GM21737 (cell line): ENCODE data around the gene TOX3.

Experiments used
- ATAC-seq: cut with Tn5 transposase; IDR thresholded peaks from one replicate; pipeline ENCODE4 v1.9.1; 2021; ENCODE audit warnings: mild to moderate bottlenecking, moderate library complexity; ENCODE audit not compliant: unreplicated experiment

The TOX3 gene

DNA sequence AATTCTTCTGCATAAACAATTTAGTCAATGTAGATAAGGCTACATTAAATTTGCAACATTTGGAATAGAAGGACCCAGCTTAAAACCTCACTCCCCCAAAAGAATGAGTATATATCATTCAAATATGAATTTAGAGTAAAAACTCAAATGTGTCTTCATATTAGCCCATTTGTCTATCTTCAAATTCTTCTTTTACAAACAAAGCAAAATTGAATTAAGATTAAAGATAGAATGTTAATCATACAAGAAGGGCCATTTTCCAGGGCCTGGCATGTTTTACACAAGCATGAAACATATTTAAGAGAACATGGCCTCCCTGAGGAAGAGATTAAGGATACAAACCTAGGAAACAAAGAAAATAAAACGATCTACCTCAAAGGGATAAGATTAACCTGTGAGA is 8.4 kb downstream of the TOX3 start:
- no peak for ATAC-seq

DNA sequence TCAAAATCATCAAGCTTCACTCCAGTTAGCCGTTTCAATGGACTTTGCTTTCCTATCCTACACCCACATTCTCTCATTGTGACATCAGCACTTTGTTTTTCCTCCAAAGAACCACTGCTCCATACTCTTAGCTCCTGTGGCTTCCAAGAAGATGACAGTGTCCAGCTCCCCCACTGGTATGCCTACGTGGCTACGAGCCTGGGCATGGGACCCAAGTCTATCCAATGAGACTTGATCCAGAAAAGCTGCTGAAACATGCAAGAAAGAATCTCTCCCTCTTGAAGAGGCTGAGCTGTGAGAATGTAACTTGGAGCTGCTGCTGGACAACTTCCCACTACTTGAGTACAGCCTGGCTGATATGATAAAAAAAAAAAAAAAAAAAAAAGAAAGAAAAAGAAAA is 9.4 kb downstream of the TOX3 start:
- ATAC-seq: no peak

DNA sequence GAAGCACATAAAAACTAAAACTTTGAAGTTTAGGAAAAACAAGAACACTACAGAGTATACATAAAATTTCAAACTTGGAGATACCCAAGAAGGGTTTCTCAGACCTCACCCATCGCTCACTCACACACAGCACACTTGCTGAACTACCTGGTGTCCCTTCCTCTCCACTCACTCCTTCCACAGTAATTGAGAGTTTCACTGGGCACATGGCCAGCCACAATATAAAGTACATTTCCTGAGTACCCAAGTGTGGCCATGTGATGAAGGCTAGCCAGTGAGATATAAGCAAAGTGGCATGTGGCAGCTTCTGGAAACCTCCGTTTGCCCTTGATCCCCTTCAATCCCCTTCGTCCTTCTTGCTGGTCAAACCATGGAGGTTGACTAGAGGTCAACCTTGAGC is 11.9 kb downstream of the TOX3 start:
- no peak for ATAC-seq

DNA sequence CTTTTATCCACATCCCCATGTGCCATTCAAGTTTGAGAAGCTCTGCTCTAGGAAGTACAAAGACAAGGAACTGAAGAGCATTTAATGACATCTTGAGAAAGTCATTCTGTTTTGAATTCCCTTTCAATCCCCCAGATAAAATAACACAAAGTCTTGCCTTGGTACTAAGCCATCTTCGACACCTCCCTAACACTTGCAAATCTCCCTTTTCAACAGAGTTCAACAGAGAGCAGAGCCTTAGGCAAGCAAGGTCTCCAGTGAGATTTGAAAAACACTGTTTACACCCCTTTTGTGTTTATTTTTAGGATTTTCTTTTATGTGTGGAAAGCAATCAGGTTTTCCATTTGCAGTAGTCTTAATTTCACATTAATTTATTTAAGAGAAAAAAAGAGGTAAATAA is 13.6 kb downstream of the TOX3 start:
- ATAC-seq: no peak

DNA sequence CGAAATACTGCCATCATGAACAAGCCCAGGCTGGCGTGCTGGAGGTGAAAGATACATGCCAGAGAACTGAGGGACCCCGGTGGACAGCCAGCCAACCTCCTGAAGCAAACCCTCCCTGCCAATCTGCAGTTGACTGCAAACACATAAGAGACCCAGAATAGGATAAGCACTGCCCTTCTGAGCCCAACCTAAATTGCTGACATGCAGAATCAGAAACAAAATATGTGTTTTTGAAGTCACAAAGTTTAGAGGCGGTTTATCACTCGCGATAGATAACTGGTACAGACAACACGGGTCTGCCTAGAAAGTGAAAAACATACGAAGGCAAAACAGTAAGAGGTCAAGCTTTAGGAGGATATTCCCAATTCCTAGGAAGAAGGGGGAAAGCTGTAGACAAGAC is 14.6 kb downstream of the TOX3 start:
- ATAC-seq: no peak

DNA sequence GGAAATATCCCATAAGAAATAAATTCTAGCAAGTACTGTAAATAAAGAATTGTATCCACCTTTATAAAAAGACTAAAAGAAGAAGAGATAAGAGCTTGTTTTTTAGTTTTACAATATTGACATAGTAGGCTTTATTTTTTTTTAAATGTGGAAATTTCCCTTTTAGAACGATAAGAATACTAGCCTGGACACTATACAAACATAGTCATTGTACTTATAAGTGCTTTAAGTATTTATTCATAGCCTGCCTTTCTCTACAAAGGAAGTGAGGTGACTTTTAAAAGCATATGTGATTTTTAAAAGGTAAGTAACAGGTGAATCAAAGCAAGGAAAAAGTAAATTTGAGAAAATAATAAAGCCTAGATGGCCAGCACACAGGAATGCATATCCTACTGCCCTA is 17.7 kb downstream of the TOX3 start:
- ATAC-seq: no peak

DNA sequence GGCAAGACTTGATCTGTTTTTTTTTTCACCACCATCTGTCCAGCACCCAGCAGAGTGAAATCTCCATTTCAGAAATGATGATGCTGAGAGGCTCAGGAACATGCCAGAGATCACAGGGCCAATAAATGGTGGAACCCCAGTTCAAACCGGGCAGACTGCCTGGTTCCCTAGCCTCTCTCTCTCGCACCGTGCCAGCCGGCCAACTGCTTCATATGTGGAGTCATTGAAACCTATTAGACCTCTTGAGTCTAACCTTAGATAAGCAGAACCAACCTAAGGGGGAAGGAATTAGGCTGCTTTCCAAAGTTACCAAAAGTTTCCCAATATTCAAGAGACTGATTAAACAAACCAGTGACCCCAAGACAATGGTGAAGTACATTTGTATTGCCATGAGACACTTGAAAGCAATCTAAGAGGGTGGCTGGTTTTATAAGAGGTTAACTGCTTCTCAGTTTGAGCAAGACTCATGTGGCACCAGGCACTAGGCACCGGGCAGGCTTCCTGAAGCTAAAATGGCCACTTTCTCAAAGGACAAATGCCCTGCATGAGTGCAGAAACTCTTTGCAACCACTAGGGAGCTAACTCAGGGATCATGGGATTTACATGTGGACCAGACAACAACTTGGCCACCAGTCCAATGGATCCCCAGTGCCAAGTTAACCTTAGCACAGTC is 18.4 kb downstream of the TOX3 start:
- no peak for ATAC-seq

DNA sequence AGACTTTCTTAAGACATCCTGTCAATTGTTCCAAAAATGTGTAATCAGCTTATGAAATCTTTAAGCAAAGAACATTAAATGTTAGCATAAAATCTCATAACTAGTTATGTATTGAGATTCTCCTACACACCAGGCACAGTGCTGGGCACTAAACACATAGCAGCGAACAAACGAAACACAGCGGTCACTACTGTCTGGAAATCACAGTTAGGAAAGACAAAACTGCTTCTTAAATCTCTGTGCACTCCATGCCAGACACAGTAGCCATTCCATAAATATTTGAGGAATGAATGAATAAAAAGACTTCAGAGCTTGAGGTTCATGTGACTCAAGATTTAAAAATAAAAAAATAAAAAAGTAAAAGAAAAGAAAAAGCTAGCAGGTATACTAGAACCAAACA is 20.1 kb downstream of the TOX3 start:
- no peak for ATAC-seq

DNA sequence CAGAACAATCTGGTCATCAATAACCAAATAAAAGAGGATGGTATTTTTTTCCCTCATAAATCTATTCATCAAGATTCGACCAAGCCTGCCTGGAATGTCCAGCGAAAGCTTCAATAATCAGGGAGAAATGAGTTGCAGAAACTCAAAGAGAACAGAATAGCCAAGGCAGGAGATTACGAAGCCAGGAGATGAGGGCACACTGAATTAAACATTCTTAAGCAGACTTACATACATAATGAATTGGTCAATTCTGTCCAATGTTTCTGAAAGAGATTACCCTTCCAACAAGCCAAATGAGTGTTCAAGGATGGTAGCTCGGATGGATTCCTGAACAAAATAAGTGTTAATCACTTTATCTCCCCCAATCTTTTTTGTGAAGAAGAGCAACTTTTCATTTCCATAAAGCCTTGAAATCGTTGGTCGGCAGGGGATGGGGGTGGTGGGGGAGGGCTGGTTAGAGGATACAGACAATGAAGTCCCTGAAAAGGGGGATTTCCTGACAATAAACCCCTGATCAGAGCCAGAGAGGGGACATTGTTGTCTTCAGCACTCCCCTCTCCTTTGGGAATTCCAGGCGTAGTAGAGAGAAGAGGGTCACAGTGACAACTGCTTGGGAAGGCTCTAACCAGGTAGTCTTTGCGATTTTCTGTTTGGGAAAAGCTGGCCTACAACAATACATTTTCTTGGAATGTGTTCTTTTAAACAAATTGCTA is 20.7 kb downstream of the TOX3 start:
- ATAC-seq: no peak

DNA sequence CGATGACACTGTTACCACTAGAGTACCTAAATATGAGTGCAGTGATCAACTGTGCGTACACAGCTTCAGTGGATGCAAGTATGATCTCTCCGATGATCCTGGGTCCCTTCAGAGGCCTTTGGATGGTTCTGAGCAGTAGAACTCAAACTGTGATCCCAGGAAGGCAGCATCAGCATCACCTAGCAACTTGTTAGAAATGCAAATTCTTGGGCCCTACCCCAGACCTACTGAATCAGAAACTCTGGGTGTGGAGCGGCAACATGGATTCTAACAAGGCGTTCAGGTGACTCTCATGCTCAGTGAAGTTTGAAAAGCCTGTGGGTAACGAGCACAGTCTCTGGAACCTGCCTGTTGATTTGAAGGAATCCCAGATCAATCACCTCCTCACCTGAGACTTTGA is 25.4 kb downstream of the TOX3 start:
- ATAC-seq: no peak

DNA sequence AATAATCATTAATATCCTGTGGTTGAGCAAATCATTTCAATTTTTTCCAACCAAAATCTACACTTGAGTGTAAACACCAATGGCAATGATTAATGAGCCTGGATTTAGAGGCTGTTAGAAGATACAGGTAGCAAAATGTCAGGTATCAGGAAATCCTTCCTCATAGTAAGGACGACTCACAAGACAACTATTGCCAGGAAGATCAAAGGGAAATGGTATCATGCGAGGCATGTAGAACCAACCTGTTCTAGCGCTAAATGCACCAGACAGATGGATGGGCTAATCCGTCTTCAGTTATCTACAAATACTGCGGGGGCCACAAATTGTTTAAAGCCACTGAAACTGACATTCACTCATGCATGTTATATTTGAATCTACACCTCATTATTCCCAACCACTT is 28.1 kb downstream of the TOX3 start:
- ATAC-seq: no peak

DNA sequence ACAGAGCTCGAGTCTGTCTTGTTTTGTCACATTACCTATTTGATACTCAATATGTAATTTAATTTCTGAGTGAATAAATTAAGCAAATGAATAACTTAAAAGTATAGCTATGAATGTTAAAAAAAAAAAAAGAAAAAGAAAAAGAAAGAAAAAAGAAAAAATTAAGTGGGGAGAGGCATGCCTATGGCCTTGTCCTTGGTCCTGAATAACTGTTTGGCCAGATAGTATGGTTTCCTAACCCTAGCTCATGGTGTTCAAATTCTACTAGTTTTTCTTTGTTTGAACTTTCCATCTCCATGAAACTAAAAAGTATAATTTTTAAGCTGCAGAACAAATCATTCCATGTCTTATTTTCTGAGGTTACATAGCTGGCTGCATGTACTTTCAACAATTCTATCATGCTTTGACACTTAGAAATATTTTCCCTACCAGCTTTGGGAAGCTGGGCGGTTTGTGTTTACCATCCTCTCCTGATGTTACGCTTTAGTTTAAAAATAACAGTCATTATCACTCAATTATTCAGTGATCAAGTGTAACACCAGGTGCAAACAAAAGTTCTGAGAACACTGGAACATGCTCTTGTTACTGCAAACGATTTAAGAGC is 31.8 kb downstream of the TOX3 start:
- no peak for ATAC-seq

DNA sequence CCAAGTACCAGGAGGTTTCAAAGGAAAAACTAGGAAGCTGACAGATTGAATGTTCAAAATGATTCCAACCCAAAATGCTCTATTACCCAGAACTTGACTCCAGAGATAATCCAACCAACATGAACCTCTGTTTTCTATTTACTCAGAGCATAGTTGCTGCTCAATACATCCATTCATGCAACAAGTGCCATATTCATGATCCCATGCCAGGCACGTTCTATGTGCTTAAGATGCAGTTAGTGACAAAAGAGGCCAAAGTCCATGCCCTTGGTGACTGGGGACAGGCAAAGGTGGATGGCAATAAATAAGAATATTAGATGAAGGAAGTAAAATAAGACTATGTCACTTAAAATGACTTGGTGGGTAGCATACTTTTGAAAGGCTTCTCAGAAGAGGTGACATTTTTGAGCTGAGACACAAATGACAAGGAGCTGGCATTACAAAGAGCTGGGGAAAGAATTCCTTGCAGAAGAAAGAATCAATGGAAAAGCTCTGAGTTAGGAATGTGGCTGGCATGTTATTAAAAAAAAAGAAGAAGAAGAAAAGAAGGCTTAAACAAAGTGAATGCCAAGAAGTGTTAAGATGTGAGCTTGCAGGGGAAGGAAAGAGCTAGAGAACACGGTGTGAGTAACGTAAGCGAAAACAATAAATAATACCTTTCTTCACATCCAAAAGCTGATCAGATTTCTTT is 34.5 kb downstream of the TOX3 start:
- no peak for ATAC-seq

DNA sequence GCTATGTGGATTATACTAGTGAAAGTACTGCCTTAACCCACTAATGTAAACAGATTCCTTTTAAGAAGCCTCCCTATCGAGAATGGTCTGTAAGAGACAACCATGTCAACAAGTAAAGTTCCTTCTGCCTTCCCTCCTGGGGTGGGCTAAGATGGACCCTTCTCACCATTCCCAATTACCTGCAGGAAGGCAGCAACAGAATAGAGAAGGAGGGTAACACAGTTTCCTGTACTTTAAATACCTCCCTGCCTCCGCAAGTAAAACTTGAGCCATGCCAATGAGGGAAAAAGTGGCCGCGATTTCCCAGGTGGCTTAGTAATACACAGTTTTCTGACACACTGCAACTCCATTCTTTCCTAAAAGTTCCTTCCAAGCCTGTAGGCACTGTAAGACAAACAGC is 45.2 kb downstream of the TOX3 start:
- ATAC-seq: no peak

DNA sequence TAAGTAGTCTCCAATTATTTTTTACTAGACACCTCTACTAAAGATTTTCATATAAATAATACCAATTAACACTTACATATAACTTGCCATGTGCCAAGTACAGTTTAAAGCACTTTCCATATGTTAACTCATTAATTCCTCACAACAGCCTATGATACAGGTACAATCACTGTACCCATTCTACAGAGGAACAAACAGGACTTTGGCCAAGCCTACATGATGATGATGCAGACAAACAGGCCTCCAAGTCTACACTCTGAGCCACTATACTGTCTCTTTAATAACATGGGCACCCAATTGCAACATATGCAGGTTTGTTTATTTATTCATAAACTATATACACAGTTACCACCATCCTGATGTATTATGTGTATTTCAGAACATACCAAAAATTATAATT is 46.0 kb downstream of the TOX3 start:
- no peak for ATAC-seq

DNA sequence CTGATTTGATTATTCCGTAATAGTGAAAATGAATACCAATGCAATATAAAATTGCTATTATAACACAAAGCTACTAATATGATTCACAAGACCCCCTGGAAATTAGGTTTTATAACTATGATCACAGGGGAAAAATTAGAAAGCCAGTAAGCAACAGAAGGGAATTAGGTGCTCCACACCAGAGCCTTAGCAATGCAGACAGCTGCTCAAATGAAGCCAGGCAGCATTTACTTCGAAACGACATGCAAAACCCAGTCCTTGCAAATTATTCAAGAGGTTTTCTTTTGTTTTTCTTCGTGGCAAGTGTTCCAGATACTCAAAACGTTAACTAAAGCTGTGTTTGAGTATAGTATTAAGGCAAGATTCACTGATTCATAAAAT is 47.9 kb downstream of the TOX3 start:
- ATAC-seq: no peak

DNA sequence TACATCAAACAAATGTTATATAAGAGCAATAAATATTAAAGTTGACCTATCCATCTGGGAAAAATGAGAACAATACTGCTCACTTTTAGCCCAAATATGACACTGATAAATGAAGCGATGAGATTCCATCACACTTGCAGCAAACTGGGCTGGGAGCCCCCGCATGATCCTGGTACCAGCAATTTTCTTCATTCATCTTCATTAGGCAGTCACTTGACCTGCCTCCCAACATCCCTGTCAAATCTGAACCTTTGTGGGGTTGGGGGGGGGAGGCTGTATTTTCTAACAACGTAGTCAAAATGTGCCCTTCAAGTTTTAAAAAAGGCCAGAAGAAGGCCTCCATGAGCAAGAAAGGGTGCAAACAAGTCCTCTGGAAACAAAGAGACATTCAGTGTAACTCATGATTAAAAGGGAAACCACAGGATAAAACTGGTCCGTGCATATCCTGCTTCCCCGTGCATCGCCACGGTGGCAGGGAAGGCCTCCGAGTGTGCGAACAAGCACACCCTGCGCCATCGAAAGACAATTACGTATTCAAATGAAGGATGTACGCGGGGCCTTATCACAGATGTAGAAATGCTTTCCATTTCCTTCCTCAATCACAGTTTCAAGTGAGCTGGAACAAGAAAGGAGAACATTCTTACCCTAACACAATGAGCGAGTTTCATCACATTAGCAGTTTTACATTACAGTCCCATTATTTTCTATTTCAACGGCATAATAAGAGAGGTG is 48.4 kb downstream of the TOX3 start:
- no peak for ATAC-seq

DNA sequence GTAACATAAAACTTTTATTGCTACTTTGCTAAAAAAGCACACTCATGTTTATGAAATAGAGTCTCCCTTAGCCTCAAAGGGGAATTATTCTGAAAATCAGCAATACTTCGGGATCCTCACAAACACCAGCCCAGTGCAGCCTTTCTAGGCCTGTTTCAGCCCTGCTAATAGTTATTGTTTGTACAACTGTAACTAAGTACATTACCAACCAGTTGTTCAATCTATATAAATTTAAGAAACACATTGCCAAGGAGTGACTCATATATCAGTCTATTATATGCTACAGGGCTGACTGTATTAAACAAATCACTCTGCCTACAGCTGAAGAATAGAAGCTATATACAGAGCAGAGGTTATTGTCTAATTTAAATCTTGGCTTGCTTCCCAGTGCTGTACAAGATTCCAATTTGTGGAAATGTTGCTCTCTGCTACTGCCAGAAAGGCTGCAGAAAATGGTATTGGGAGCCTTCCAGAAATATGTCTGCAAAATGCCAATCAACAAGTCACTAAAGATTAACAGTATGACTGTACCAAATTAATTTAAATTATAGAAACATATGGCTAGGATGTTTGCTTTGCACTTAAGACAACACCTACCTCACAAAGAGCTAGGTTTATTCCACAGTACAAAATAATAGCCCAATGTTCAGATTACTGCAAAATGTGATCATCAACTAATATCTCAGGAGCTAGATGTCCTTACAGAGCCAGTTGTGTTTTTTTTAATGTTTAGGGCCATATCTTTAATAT is 49.7 kb downstream of the TOX3 start:
- ATAC-seq: no peak

DNA sequence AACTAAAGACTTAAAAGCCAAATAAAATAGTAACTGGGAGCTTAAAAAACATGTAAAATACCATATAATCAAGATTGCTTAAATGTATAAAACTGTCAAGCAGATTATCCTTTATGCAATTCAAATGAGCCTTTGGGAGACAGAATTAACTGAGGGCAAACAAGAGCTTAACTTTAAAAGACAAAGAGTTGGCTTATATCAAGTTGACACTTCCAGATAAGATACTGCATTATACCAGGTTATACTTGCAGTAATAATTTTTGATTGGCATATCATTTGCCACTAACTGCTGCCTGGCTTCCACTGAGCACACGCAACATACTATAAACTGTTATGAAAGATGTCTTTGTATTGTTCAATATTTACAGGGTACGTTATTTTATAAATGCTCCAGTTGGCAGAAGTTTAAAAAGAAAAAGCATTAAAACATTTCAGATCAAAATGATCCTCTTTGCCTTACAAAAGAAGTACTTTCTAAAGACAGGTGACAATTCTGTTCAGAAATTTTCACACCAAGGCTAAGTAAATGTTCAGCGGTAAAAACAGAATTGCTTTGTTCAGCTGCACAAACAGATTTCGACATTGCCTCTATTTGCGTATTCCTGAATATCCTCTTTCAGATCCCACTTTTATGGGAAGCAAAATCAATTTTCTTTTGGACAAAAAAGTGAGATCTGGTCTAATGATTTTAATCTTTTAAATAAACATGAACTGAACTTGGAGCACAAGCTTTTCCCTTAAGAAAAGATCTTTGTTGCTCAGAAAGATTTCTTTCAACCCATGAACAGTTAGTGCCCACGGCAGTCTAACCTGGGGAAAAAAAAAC is 50.7 kb downstream of the TOX3 start:
- no peak for ATAC-seq

DNA sequence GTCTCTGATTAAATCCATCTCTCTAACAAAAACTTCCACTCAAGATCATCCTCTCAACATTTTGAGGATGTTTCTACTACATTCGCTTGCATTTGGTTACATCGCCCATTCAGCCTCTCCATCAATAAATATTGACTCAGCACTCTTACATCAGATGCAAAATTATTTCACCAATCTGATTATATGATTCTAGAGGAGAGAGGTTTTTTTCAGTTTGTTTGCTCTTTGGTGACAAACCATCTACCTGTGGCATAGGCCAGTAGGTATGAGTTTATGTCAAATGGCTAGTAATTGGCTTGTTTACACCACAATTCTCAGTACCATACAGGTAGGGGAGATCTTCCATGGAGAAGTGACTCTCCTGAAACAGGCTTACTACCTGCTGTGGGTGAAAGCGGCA is 52.3 kb downstream of the TOX3 start:
- ATAC-seq: no peak
